Lower lobe of right lung (tissue), 2 donors: Measurements from ENCODE around the gene ANK3. TPM values are rescaled to one million over a fixed set of nuclear protein-coding genes. Genes with fewer than 3 reads are reported as not detected.

Source experiments
- ATAC-seq, 2 donors: fragments of 200-7000 bp; cut with Tn5 transposase; one replicate each; pipeline ENCODE4 v1.9.1; 2020 to 2022; ENCODE audit warnings: mild to moderate bottlenecking in 2 of 2, moderate library complexity in 2 of 2
- DNase-seq: peaks from one replicate; pipeline ENCODE4 v3.0.0-alpha.2; 2020
- H3K27ac ChIP-seq: fragments of 200-600 bp; one replicate; pipeline ENCODE4 v1.8.0; 2022
- H3K27me3 ChIP-seq: fragments of 200-600 bp; one replicate; pipeline ENCODE4 v1.8.0; 2022; ENCODE audit warnings: low read depth
- H3K36me3 ChIP-seq: fragments of 200-600 bp; one replicate; pipeline ENCODE4 v1.8.0; 2022; ENCODE audit warnings: mild to moderate bottlenecking
- H3K4me1 ChIP-seq: fragments of 200-600 bp; one replicate; pipeline ENCODE4 v1.8.0; 2022
- H3K4me3 ChIP-seq: fragments of 200-600 bp; one replicate; pipeline ENCODE4 v1.8.0; 2022; ENCODE audit warnings: mild to moderate bottlenecking
- H3K9me3 ChIP-seq: fragments of 200-600 bp; one replicate; pipeline ENCODE4 v1.8.0; 2022
- CTCF ChIP-seq: fragments of 200-600 bp; IDR thresholded peaks from one replicate; pipeline ENCODE4 v1.8.0; 2022; ENCODE audit warnings: antibody characterized with exemption, mild to moderate bottlenecking
- intact Hi-C: fragments of 100-400 bp; cut with DNase I; formaldehyde crosslinking; loops from one replicate; pipeline ENCODE4 v1.11.0; 2022
- total RNA-seq: library from RNA; stranded (reverse); fragmentation: NEBNext Ultra II Directional; extraction: Animal tissue kit (Norgen Biotek cat#: 25700); gene quantifications from one replicate; pipeline ENCODE4 v1.2.1, GENCODE V29; 2021
- donor health status: DM: no; HTN: yes; CAD: no; lungs with severe emphysema.

Gene ANK3
- total RNA-seq, 1 donor from 2014 or later, result 75.9 TPM

- no peaks in the 10 kb centered on the region for H3K36me3 ChIP-seq
- no peak for ATAC-seq
- intact Hi-C loops, result no loop called here
Observed at GRCh38 chr10:60380781-60381180, 8.9 kb downstream of the ANK3 start.

DNA sequence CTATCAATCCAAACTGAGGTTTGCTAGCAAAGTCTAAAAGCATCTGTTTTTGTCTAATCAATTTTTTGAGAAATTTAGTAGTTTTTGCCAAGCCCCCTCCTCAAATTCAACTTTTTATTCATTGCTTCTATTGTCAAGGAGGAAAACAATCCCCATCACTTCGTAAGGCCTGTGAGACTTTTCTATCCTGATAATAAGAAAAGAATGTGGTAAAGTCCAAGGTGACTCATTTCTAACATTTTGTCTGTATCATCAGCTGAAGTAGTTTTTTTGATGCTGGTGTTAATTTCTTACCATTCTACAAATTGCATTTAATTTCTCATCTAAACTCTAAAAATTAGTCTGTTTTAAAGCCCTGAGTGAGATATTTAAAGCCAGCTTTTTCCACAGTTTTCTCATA, 11.7 kb downstream of the ANK3 start:
- ATAC-seq, result no peak
- H3K4me3 ChIP-seq, result no peak overlapping the region
- no peaks in the 10 kb centered on the region for H3K36me3 ChIP-seq
- no peak overlapping the region for H3K27ac ChIP-seq
- no peaks in the 10 kb centered on the region for H3K27me3 ChIP-seq
- no peaks in the 10 kb centered on the region for H3K4me1 ChIP-seq
- no peaks in the 10 kb centered on the region for H3K9me3 ChIP-seq
- no peak for DNase-seq
- TF ChIP-seq CTCF, result no peak
- intact Hi-C loops, result no loop called here

More at GRCh38 chr10:60380781-60381180, 8.9 kb downstream of the ANK3 start:
- DNase-seq, result no peak
- Histone ChIP-seq H3K4me1 (peaks cover 6% of the 10 kb centered on the region), H3K9me3 (no peaks in the 10 kb centered on the region), H3K4me3 (no peak overlapping the region), H3K27ac (no peak overlapping the region), H3K27me3 (no peaks in the 10 kb centered on the region)
- no peak for TF ChIP-seq CTCF

GRCh38 chr10:60377042-60377352, 12.7 kb downstream of the ANK3 start:
- Histone ChIP-seq H3K9me3 (no peaks in the 10 kb centered on the region), H3K36me3 (no peaks in the 10 kb centered on the region), H3K4me1 (no peaks in the 10 kb centered on the region), H3K4me3 (no peak overlapping the region), H3K27ac (no peak overlapping the region), H3K27me3 (no peaks in the 10 kb centered on the region)
- DNase-seq, result no peak
- intact Hi-C loops, result no loop called here
- ATAC-seq, result no peak
- no peak for TF ChIP-seq CTCF

- H3K27me3 ChIP-seq, result no peaks in the 10 kb centered on the region
- intact Hi-C loops, result no loop called here
- ATAC-seq (no peak), DNase-seq (no peak)
- H3K4me1 ChIP-seq, result no peaks in the 10 kb centered on the region
- no peak for TF ChIP-seq CTCF
- no peaks in the 10 kb centered on the region for H3K36me3 ChIP-seq
- no peak overlapping the region for H3K4me3 ChIP-seq
- H3K27ac ChIP-seq, result no peak overlapping the region
- no peaks in the 10 kb centered on the region for H3K9me3 ChIP-seq
Observed at GRCh38 chr10:60376221-60377041, 13.2 kb downstream of the ANK3 start.

DNA sequence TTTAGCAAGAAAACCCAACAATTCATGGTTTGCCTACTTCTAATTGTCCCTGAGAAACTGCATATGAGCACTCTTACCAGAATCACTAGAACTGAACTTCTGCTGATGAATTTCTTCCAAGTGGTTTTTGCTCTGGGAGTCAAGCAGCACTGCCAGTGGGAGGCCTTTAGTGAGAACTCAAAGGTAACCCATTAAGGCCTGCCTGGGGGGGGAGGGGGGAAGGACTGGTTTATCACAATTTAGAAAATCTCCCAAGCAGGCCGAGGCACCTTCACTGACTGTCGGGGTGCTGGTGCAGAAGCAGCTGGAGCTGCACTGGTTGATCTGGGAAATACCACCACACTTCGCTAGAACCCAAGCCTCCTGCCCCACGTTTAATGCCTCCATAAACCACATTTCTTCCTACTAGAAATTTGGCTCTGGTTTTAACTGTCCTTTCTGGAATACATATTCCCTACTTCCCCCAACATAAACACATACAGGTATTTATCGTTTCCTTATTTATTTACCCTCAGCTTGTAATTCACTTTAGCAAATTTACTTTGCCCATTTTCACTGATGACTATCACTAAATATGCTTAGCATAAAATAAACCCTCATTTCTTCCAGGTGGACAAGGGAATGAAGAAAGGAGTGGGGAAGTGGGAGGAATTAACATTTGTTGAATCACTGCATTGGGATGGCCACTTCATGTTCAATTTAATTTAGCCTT, 14.2 kb downstream of the ANK3 start:
- intact Hi-C loops, result no loop called here
- Histone ChIP-seq H3K4me3 (no peak overlapping the region), H3K27ac (no peak overlapping the region), H3K4me1 (no peaks in the 10 kb centered on the region), H3K36me3 (no peaks in the 10 kb centered on the region), H3K27me3 (no peaks in the 10 kb centered on the region), H3K9me3 (no peaks in the 10 kb centered on the region)
- no peak for TF ChIP-seq CTCF
- ATAC-seq (no peak), DNase-seq (no peak)
